ENCODE results near the gene PPP1R1B. TPM values are rescaled to one million over a fixed set of nuclear protein-coding genes. Genes with fewer than 3 reads are reported as not detected.

PPP1R1B gene
- total and polyA plus RNA-seq, 3 donors from 2014 or later: 22.4 to 63.1 (median 24.3) TPM

DNA sequence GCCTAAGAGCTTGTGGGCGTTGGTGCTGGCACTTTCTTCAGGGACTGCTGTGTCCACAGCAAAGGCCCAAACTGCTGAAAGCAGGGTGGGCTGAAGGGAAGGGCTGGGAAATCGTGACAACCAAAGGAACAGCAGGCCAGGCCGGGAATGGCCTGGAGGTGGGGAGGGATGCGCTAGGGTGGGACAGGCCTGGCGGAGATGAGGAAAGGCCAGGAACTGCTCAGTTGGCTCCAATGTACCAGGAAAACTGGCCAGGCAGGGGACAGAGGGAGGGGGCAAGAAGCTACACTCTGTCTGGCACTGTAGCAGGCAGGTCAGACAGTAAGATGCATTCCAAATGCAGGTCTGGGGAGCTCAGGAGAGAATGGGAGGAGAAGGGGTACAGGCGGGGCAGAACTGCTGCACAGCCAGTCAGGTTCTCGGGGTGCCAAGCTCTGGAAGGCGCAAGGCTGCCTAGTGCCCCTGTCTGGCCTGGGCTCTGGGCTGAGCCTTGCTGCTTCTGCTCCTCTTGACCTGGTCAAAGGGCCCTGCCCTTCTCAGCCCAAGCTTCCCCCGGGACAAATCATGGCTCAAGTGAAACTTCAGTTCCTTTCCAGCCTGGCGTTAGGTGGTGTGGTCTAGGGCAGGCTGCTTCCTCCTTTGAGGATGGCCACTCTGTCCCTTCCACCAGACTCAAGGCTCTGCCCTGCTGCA, 48.8 kb downstream of the PPP1R1B start:
- 78 to 83% methylated on average over 8 to 10 of the region's 10 CpGs for WGBS, 2 donors
- Histone ChIP-seq H3K27ac (no peak overlapping the region), H3K27me3 (no peaks in the 10 kb centered on the region), H3K4me1 (no peaks in the 10 kb centered on the region), H3K36me3 (ENCODE audit: low read depth, missing control alignments) (no peaks in the 10 kb centered on the region), H3K9me3 (no peaks in the 10 kb centered on the region), H3K4me3 (no peak overlapping the region)
- TF ChIP-seq, protein P1, sequence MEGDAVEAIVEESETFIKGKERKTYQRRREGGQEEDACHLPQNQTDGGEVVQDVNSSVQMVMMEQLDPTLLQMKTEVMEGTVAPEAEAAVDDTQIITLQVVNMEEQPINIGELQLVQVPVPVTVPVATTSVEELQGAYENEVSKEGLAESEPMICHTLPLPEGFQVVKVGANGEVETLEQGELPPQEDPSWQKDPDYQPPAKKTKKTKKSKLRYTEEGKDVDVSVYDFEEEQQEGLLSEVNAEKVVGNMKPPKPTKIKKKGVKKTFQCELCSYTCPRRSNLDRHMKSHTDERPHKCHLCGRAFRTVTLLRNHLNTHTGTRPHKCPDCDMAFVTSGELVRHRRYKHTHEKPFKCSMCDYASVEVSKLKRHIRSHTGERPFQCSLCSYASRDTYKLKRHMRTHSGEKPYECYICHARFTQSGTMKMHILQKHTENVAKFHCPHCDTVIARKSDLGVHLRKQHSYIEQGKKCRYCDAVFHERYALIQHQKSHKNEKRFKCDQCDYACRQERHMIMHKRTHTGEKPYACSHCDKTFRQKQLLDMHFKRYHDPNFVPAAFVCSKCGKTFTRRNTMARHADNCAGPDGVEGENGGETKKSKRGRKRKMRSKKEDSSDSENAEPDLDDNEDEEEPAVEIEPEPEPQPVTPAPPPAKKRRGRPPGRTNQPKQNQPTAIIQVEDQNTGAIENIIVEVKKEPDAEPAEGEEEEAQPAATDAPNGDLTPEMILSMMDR (IDR thresholded peaks at IDR 0.05): no peak
- no peak for TF ChIP-seq POLR2A (IDR thresholded peaks at IDR 0.05)
- intact Hi-C loops (cut with DNase I; ENCODE audit: low total_unique reads): no loop called here
- DNase-seq: no peak

DNA sequence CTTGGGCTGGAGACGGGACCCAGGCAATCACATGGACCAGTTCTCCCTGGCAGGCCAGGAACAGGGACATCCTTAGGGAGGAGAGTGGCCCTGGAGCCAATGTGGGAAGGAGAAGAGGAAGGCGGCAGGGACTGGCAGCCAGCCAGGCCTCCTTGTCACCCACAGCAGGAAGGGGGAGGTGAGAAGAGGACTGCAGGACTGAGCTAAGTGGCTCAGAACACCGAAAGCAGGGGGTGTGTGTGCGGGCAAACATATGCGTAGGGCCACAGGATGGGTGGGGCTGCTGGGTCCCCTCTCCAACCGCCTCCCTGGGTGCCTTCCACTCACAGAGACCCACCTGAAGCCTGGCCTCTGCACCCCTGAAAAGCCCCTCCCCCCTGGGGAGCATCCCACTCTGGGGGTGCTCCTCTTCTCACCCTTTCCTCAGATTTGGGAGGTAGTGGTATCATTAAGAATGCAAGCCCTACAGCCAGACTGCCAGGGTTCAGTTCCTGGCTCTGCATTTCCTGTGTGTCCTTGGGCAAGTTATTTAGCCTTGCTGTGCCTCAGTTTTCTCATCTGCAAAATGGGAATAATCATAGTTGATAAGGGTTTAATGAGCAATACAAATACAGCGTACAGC, 49.6 kb downstream of the PPP1R1B start:
- intact Hi-C loops (cut with DNase I; ENCODE audit: low total_unique reads): no loop called here
- Histone ChIP-seq H3K4me3 (no peak overlapping the region), H3K27me3 (no peaks in the 10 kb centered on the region), H3K27ac (no peak overlapping the region), H3K4me1 (no peaks in the 10 kb centered on the region), H3K36me3 (ENCODE audit: low read depth, missing control alignments) (no peaks in the 10 kb centered on the region), H3K9me3 (no peaks in the 10 kb centered on the region)
- 32 to 62% methylated on average over 7 of the region's 7 CpGs for WGBS, 2 donors
- DNase-seq: peak; percentile 78
- TF ChIP-seq POLR2A (IDR thresholded peaks at IDR 0.05): no peak
- TF ChIP-seq, protein P1 (IDR thresholded peaks at IDR 0.05): no peak

DNA sequence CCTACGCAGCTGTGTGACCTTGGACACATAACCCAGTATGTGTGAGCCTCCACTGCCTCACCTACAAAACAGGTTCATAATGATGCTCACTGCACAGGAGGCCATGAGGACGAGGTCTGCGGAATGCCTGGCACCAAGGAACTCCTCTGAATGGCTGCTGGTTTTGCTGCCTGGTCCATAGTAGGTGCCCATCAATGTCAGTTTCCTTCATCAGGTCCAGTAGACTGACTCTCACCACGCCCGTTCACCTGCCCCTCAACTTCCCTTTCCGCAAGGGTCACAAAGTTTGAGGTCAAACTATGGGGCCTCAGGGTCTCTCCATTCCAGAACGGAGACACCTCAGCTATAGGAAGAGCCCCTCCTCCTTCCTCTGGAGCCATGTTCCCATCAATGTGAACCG, 50.3 kb downstream of the PPP1R1B start:
- no peak for TF ChIP-seq POLR2A (IDR thresholded peaks at IDR 0.05)
- TF ChIP-seq, protein P1 (IDR thresholded peaks at IDR 0.05): no peak
- no peak for DNase-seq
- Histone ChIP-seq H3K4me3 (no peak overlapping the region), H3K36me3 (ENCODE audit: low read depth, missing control alignments) (no peaks in the 10 kb centered on the region), H3K9me3 (no peaks in the 10 kb centered on the region), H3K27me3 (no peaks in the 10 kb centered on the region), H3K4me1 (no peaks in the 10 kb centered on the region), H3K27ac (no peak overlapping the region)
- 79 to 92% methylated on average over 5 to 8 of the region's 8 CpGs for WGBS, 2 donors
- intact Hi-C loops (cut with DNase I; ENCODE audit: low total_unique reads): no loop called here

DNA sequence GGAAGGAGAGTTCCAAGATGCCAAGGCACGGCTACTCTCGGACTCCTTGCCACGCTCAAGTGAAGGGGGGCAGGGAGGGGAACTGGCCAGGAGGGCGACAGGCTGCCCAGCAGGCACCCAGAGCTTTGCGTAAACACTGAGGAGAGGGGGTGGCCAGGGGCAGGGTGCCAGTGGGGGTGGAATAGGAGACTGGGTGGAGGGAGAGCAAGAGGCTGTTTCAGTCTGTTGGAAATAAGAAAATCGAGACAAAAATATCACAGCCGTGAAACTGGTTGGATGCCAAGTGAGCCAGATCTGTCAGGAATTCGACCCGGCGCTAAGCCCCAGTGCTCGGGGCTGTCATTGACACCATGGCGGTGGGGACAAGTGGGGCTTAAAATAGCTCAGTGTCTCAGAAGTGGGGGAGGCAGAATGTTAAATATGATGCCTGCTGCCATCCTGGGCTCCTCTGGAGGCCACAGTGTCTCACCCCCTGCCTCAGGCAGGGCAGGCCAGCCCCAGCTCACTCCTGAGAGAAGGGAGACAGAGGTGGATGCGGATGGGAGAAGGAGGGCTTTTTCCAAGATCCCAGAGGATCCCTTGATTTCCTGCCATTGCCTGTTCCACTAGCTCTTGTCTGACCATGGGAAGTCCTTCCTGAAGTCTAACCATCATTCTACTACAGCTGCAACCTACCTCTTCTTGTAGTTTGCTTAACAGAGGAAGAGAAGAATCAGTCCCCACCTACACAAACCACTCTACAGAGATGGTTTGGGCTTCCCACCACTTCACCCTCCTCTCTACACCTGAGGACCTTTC, 51.0 kb downstream of the PPP1R1B start:
- H3K4me3 ChIP-seq: no peak overlapping the region
- H3K36me3 ChIP-seq (ENCODE audit: low read depth, missing control alignments): no peaks in the 10 kb centered on the region
- H3K9me3 ChIP-seq: no peaks in the 10 kb centered on the region
- intact Hi-C loops (cut with DNase I; ENCODE audit: low total_unique reads): no loop called here
- no peak overlapping the region for H3K27ac ChIP-seq
- 60 to 70% methylated on average over 13 of the region's 13 CpGs for WGBS, 2 donors
- no peak for DNase-seq
- no peak for TF ChIP-seq POLR2A (IDR thresholded peaks at IDR 0.05)
- TF ChIP-seq, protein P1 (IDR thresholded peaks at IDR 0.05): no peak
- H3K27me3 ChIP-seq: no peaks in the 10 kb centered on the region
- H3K4me1 ChIP-seq: no peaks in the 10 kb centered on the region

Data from testis (tissue), 3 donors.